DOHH2 (cell line): ENCODE measurements around the gene GRAP.

Experiments
- H3F3A ChIP-seq: fragments of 200-600 bp; sonication (generic), shearing (Covaris generic); 2 replicates; pipeline ENCODE4 v1.6.0; 2016; ENCODE audit warnings: antibody characterized with exemption, mild to moderate bottlenecking; ENCODE audit not compliant: control insufficient read depth, insufficient read depth
- H3K27ac ChIP-seq: fragments of 200-600 bp; sonication (generic); 2 replicates; pipeline ENCODE4 v1.5.1; 2014; ENCODE audit warnings: low read depth, mild to moderate bottlenecking, low read length, moderate library complexity
- H3K27me3 ChIP-seq: fragments of 200-600 bp; sonication (generic); 2 replicates; pipeline ENCODE4 v1.6.1; 2014; ENCODE audit warnings: mild to moderate bottlenecking, low read length, mixed read lengths; ENCODE audit not compliant: control insufficient read depth
- H3K36me3 ChIP-seq: fragments of 200-600 bp; sonication (generic); 2 replicates; pipeline ENCODE4 v1.6.1; 2014; ENCODE audit warnings: mild to moderate bottlenecking, low read length, moderate library complexity, mixed read lengths; ENCODE audit not compliant: control insufficient read depth
- H3K4me1 ChIP-seq: fragments of 200-600 bp; sonication (generic); 2 replicates; pipeline ENCODE4 v1.6.1; 2014; ENCODE audit warnings: mild to moderate bottlenecking, low read length, mixed read lengths; ENCODE audit not compliant: control insufficient read depth
- H3K4me2 ChIP-seq: fragments of 200-600 bp; sonication (generic); 2 replicates; pipeline ENCODE4 v1.6.0; 2014; ENCODE audit warnings: mild to moderate bottlenecking, low read length, moderate library complexity
- H3K4me3 ChIP-seq: fragments of 200-600 bp; sonication (generic); 2 replicates; pipeline ENCODE4 v1.5.1; 2014; ENCODE audit warnings: mild to moderate bottlenecking, low read length, mixed read lengths
- H3K79me2 ChIP-seq: fragments of 200-600 bp; sonication (generic); 2 replicates; pipeline ENCODE4 v1.6.1; 2014; ENCODE audit warnings: mild to moderate bottlenecking, low read length, mixed read lengths; ENCODE audit not compliant: control insufficient read depth
- H3K9me2 ChIP-seq: fragments of 200-600 bp; sonication (generic); replicated peaks from 2 replicates; pipeline ENCODE4 v1.6.1; 2014; ENCODE audit warnings: mild to moderate bottlenecking, low read length, mixed read lengths; ENCODE audit not compliant: control insufficient read depth
- H3K9me3 ChIP-seq: fragments of 200-600 bp; sonication (generic); 2 replicates; pipeline ENCODE4 v1.6.1; 2014; ENCODE audit warnings: antibody characterized with exemption, low read length, mixed read lengths; ENCODE audit not compliant: control insufficient read depth, insufficient read depth
- H4K20me1 ChIP-seq: fragments of 200-600 bp; sonication (generic); 2 replicates; pipeline ENCODE4 v1.6.0; 2014; ENCODE audit warnings: low read depth, mild to moderate bottlenecking, antibody characterized with exemption, low read length, moderate library complexity; ENCODE audit not compliant: control insufficient read depth, insufficient read depth
- CTCF ChIP-seq: fragments of 200-600 bp; sonication (generic); IDR thresholded peaks from one replicate; pipeline ENCODE4 v1.5.1; 2014; ENCODE audit warnings: antibody characterized with exemption, mild to moderate bottlenecking, low read depth, low read length; ENCODE audit not compliant: poor library complexity, severe bottlenecking
- EZH2phosphoT487 ChIP-seq: fragments of 200-600 bp; sonication (generic); IDR thresholded peaks from 2 replicates; pipeline ENCODE4 v1.6.1; 2017; ENCODE audit warnings: borderline replicate concordance, mild to moderate bottlenecking, antibody characterized with exemption, low read length, moderate library complexity, mixed read lengths

GRAP gene

GRCh38 chr17:19013226-19013625 lies 33.5 kb downstream of the GRAP start:
- no peaks in the 10 kb centered on the region for H3K9me2 ChIP-seq
- H3K4me2 ChIP-seq = no peak overlapping the region
- TF ChIP-seq CTCF (no peak), EZH2phosphoT487 (no peak)
- no peak overlapping the region for H3K27ac ChIP-seq
- no peaks in the 10 kb centered on the region for H4K20me1 ChIP-seq
- H3F3A ChIP-seq = no peaks in the 10 kb centered on the region
- H3K4me3 ChIP-seq = no peak overlapping the region
- no peaks in the 10 kb centered on the region for H3K4me1 ChIP-seq
- no peaks in the 10 kb centered on the region for H3K9me3 ChIP-seq
- no peaks in the 10 kb centered on the region for H3K79me2 ChIP-seq
- no peaks in the 10 kb centered on the region for H3K36me3 ChIP-seq
- H3K27me3 ChIP-seq = peaks cover 3% of the 10 kb centered on the region; the same call in 1 of the 2 replicates

- Histone ChIP-seq H3F3A (peaks cover 3% of the 10 kb centered on the region; the same call in 1 of the 2 replicates), H4K20me1 (no peaks in the 10 kb centered on the region), H3K4me3 (no peak overlapping the region), H3K27ac (no peak overlapping the region), H3K27me3 (peaks cover 3% of the 10 kb centered on the region; the same call in 1 of the 2 replicates), H3K9me2 (no peaks in the 10 kb centered on the region), H3K4me2 (no peak overlapping the region), H3K9me3 (no peaks in the 10 kb centered on the region), H3K79me2 (no peaks in the 10 kb centered on the region), H3K36me3 (no peaks in the 10 kb centered on the region), H3K4me1 (no peaks in the 10 kb centered on the region)
- TF ChIP-seq CTCF (no peak), EZH2phosphoT487 (no peak)
Observed at GRCh38 chr17:19012171-19013080, 34.3 kb downstream of the GRAP start.

GRCh38 chr17:19011581-19011980 lies 35.2 kb downstream of the GRAP start:
- H3K9me2 ChIP-seq = no peaks in the 10 kb centered on the region
- no peaks in the 10 kb centered on the region for H3K9me3 ChIP-seq
- H3K4me3 ChIP-seq = no peak overlapping the region
- H4K20me1 ChIP-seq = no peaks in the 10 kb centered on the region
- no peaks in the 10 kb centered on the region for H3K36me3 ChIP-seq
- no peaks in the 10 kb centered on the region for H3K4me1 ChIP-seq
- no peaks in the 10 kb centered on the region for H3K79me2 ChIP-seq
- H3K27me3 ChIP-seq = 0 out of 2 replicates have a peak, but pooled peaks cover 3% of the 10 kb centered on the region
- no peak overlapping the region for H3K27ac ChIP-seq
- peaks cover 7% of the 10 kb centered on the region; the same call in 1 of the 2 replicates for H3F3A ChIP-seq
- no peak overlapping the region for H3K4me2 ChIP-seq
- no peak for TF ChIP-seq EZH2phosphoT487
- no peak for TF ChIP-seq CTCF
